CD14-positive monocyte (primary cell): ENCODE data around the gene VPS8. TPM values are rescaled to one million over a fixed set of nuclear protein-coding genes. Genes with fewer than 3 reads are reported as not detected.

ENCODE experiments used
- DNase-seq, 3 donors: peaks; one replicate each; pipeline ENCODE4 v3.0.0-alpha.2; 2011 to 2022
- H2AFZ ChIP-seq: 2 replicates; pipeline ENCODE4 v1.6.0; 2012; ENCODE audit warnings: mild to moderate bottlenecking, low read depth, low read length, inconsistent platforms; ENCODE audit not compliant: insufficient read depth, poor library complexity, severe bottlenecking
- H3K27ac ChIP-seq, 2 donors: 1 replicate in 1 of 2; 2 replicates in 1 of 2; pipeline ENCODE4 v1.5.1; 2012 to 2013; ENCODE audit warnings: low read length in 2 of 2, control low read depth in 1 of 2, inconsistent platforms in 1 of 2, low read depth in 1 of 2, mild to moderate bottlenecking in 1 of 2
- H3K27me3 ChIP-seq, 2 donors: one replicate each; pipeline versions ENCODE4 v1.6.0 to v1.6.1; 2011 to 2013; ENCODE audit warnings: low read length in 2 of 2; ENCODE audit not compliant: control insufficient read depth in 2 of 2, insufficient read depth in 2 of 2
- H3K36me3 ChIP-seq, 2 donors: replicated peaks in 1 of 2; 1 replicate in 1 of 2; 2 replicates in 1 of 2; pipeline versions ENCODE4 v1.5.1 to v1.6.1; 2012 to 2013; ENCODE audit warnings: low read length in 2 of 2, control low read depth in 1 of 2, inconsistent platforms in 1 of 2, mild to moderate bottlenecking in 1 of 2; ENCODE audit not compliant: insufficient read depth in 2 of 2, control insufficient read depth in 1 of 2
- H3K4me1 ChIP-seq, 2 donors: 1 replicate in 1 of 2; 2 replicates in 1 of 2; pipeline versions ENCODE4 v1.5.1 to v1.6.1; 2012 to 2013; ENCODE audit warnings: low read length in 2 of 2, control low read depth in 1 of 2, inconsistent platforms in 1 of 2, mild to moderate bottlenecking in 1 of 2, moderate library complexity in 1 of 2; ENCODE audit not compliant: insufficient read depth in 2 of 2, control insufficient read depth in 1 of 2
- H3K4me2 ChIP-seq: replicated peaks from 2 replicates; pipeline ENCODE3; 2012; ENCODE audit warnings: low read length, moderate library complexity, mild to moderate bottlenecking; ENCODE audit not compliant: poor library complexity, severe bottlenecking; ENCODE audit errors: extremely low read depth
- H3K4me3 ChIP-seq, 3 experiments: fragments of 200-600 bp in 1 of 3; sonication (generic) in 1 of 3; replicated peaks in 1 of 3; 1 replicate in 2 of 3; 2 replicates in 1 of 3; pipeline ENCODE4 v1.5.1; 2011 to 2013; ENCODE audit warnings: low read length in 3 of 3, mild to moderate bottlenecking in 3 of 3, control low read depth in 2 of 3, low read depth in 2 of 3, inconsistent platforms in 1 of 3, moderate library complexity in 1 of 3
- H3K79me2 ChIP-seq: 2 replicates; pipeline ENCODE4 v1.6.0; 2012; ENCODE audit warnings: mild to moderate bottlenecking, control low read depth, inconsistent platforms, low read length, moderate library complexity; ENCODE audit not compliant: insufficient read depth
- H3K9ac ChIP-seq: 2 replicates; pipeline ENCODE4 v1.6.0; 2017; ENCODE audit warnings: low read length, mild to moderate bottlenecking; ENCODE audit not compliant: insufficient read depth, poor library complexity, severe bottlenecking
- H3K9me3 ChIP-seq, 2 donors: replicated peaks in 1 of 2; 1 replicate in 1 of 2; 2 replicates in 1 of 2; pipeline versions ENCODE4 v1.5.1 to v1.6.1; 2012 to 2013; ENCODE audit warnings: low read length in 2 of 2, control low read depth in 1 of 2; ENCODE audit not compliant: control insufficient read depth in 1 of 2, insufficient read depth in 1 of 2
- H4K20me1 ChIP-seq: 2 replicates; pipeline ENCODE4 v1.6.0; 2012; ENCODE audit warnings: mild to moderate bottlenecking, low read length, control low read depth, moderate library complexity; ENCODE audit not compliant: insufficient read depth
- H3K27ac Mint-ChIP-seq, 7 donors: one replicate each; pipeline ENCODE4 v1.8.0; 2020; ENCODE audit warnings: mild to moderate bottlenecking in 7 of 7, mixed read lengths in 7 of 7, moderate library complexity in 6 of 7, inconsistent platforms in 2 of 7
- H3K27me3 Mint-ChIP-seq, 3 donors: one replicate each; pipeline ENCODE4 v1.8.0; 2021 to 2022; ENCODE audit warnings: low read depth in 3 of 3, mild to moderate bottlenecking in 3 of 3, mixed read lengths in 3 of 3, moderate library complexity in 3 of 3, inconsistent platforms in 1 of 3
- H3K36me3 Mint-ChIP-seq, 2 donors: one replicate each; pipeline ENCODE4 v1.8.0; 2020; ENCODE audit warnings: mixed read lengths in 2 of 2, inconsistent platforms in 1 of 2, mild to moderate bottlenecking in 1 of 2
- H3K4me1 Mint-ChIP-seq: one replicate; pipeline ENCODE4 v1.8.0; 2020; ENCODE audit warnings: mild to moderate bottlenecking, mixed read lengths
- H3K4me3 Mint-ChIP-seq, 2 donors: one replicate each; pipeline ENCODE4 v1.8.0; 2020; ENCODE audit warnings: mild to moderate bottlenecking in 2 of 2, mixed read lengths in 2 of 2, moderate library complexity in 1 of 2
- H3K9me3 Mint-ChIP-seq, 7 donors: one replicate each; pipeline ENCODE4 v1.8.0; 2020 to 2022; ENCODE audit warnings: mixed read lengths in 7 of 7, mild to moderate bottlenecking in 6 of 7, moderate library complexity in 6 of 7, inconsistent platforms in 2 of 7
- CTCF ChIP-seq: fragments of 200-600 bp; IDR thresholded peaks from one replicate; pipeline ENCODE4 v1.8.0; 2022; ENCODE audit warnings: antibody characterized with exemption, mild to moderate bottlenecking
- WGBS: methylation state at CpG from one replicate; pipeline ENCODE4 v1.1.5; 2013; ENCODE audit warnings: missing lambda C conversion rate; ENCODE audit not compliant: insufficient coverage; 5-methylcytosine and 5-hydroxymethylcytosine counted together
- intact Hi-C, 2 donors: fragments of 100-400 bp; cut with micrococcal nuclease; formaldehyde crosslinking; loops; one replicate each; pipeline versions ENCODE4 v1.15.0 to v1.15.1; 2023
- polyA plus RNA-seq, 3 donors: library from polyadenylated mRNA; depleted of rRNA in 1 of 3; unstranded in 2 of 3; stranded (reverse) in 1 of 3; fragments of 300-500 nt in 2 of 3; fragments of >200 nt in 1 of 3; fragmentation: Illumina TruSeq in 2 of 3; gene quantifications; 1 replicate in 2 of 3; 2 replicates in 1 of 3; pipeline ENCODE4 v1.2.3, GENCODE V29; 2012 to 2021

The VPS8 gene
- polyA plus RNA-seq, 3 donors: 22.0 to 42.3 (median 29.2) TPM

GRCh38 chr3:184806567-184807271, 5.2 kb upstream of the VPS8 start:
- Mint-ChIP-seq H3K4me3 (no peak overlapping the region), H3K27me3 (no peaks in the 10 kb centered on the region), H3K27ac (peak overlapping the region; percentile 91 to 97 (median 96)), H3K4me1 (peaks cover 48% of the 10 kb centered on the region), H3K9me3 (no peaks in the 10 kb centered on the region), H3K36me3 (no peaks in the 10 kb centered on the region)
- no peaks in the 10 kb centered on the region for H3K79me2 ChIP-seq
- intact Hi-C loops: no loop called here
- no peak overlapping the region for H3K4me3 ChIP-seq
- DNase-seq: no peak
- H2AFZ ChIP-seq: no peak overlapping the region
- peak overlapping the region; percentile 71 for H3K4me2 ChIP-seq
- TF ChIP-seq CTCF: no peak
- H3K27ac ChIP-seq: peak overlapping the region; percentile 59 to 90
- H4K20me1 ChIP-seq: no peaks in the 10 kb centered on the region
- no peaks in the 10 kb centered on the region for H3K27me3 ChIP-seq
- H3K9ac ChIP-seq: no peak overlapping the region
- WGBS: 96% methylated on average over 3 of the region's 5 CpGs
- H3K4me1 ChIP-seq: peaks cover 53 to 59% of the 10 kb centered on the region in 2 donors
- H3K9me3 ChIP-seq: no peaks in the 10 kb centered on the region
- H3K36me3 ChIP-seq: no peaks in the 10 kb centered on the region

- Histone ChIP-seq H3K27ac (no peak overlapping the region), H3K27me3 (no peaks in the 10 kb centered on the region), H3K9ac (no peak overlapping the region), H3K4me1 (peaks cover 55 to 63% of the 10 kb centered on the region in 2 donors), H2AFZ (no peak overlapping the region), H4K20me1 (peaks cover under 1% of the 10 kb centered on the region), H3K4me2 (no peak overlapping the region), H3K9me3 (no peaks in the 10 kb centered on the region), H3K4me3 (no peak overlapping the region), H3K36me3 (no peaks in the 10 kb centered on the region), H3K79me2 (peaks cover 5% of the 10 kb centered on the region)
- intact Hi-C loops: no loop called here
- no peak for DNase-seq
- no peak overlapping the region for H3K4me3 Mint-ChIP-seq
- H3K9me3 Mint-ChIP-seq: no peaks in the 10 kb centered on the region
- H3K27ac Mint-ChIP-seq: peak overlapping the region in 2 of 7 donors; percentile 13 to 21
- H3K36me3 Mint-ChIP-seq: no peaks in the 10 kb centered on the region
- WGBS: no CpG with 5 or more reads among the region's 3 CpGs
- peaks cover 49% of the 10 kb centered on the region for H3K4me1 Mint-ChIP-seq
- H3K27me3 Mint-ChIP-seq: no peaks in the 10 kb centered on the region
- no peak for TF ChIP-seq CTCF
Observed at GRCh38 chr3:184807549-184807948, 4.4 kb upstream of the VPS8 start.
